CD4-positive, alpha-beta T cell treated with Interleukin-12 subunit alpha and Interleukin-12 subunit beta, for 1 hour (primary cell): ENCODE data around the gene THRA.

Experiments used
- DNase-seq: peaks from one replicate; pipeline ENCODE4 v3.0.0-alpha.2; 2020

THRA gene

DNA sequence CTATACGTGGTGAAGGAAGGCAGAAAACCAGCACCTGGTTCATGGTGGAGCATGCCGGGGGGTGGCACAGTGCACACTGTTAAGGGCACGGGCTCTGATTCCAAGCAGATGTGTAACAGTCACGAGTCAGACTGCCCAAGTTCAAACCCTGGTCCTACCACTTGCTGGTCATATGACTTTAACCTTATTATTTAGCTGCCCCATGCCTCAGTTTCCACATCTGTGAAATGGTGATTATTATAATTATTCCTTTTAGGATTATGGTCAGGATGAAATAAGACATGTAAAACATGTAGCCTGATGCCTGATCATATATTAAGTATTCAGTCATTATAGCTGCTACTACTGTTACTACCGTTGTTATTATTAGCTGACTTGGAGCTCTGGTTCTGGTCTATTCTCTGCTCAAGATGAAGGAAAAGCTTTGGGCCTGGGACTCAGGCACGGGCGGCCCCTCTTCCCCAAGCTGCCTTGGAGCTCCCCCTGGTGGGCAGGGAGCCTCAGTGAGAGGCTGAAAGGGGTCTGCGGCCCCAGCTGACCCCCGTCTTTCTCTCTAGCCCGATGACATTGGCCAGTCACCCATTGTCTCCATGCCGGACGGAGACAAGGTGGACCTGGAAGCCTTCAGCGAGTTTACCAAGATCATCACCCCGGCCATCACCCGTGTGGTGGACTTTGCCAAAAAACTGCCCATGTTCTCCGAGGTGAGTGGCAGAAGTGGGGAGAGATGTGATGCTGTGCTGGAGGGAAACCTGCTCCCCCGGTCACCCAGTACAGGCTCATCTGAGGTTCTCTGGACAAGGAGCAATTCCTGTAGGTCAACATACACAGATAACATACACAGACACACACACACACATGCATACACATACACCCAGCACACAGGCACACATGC lies 23.6 kb downstream of the THRA start:
- peak; percentile 67 for DNase-seq

DNA sequence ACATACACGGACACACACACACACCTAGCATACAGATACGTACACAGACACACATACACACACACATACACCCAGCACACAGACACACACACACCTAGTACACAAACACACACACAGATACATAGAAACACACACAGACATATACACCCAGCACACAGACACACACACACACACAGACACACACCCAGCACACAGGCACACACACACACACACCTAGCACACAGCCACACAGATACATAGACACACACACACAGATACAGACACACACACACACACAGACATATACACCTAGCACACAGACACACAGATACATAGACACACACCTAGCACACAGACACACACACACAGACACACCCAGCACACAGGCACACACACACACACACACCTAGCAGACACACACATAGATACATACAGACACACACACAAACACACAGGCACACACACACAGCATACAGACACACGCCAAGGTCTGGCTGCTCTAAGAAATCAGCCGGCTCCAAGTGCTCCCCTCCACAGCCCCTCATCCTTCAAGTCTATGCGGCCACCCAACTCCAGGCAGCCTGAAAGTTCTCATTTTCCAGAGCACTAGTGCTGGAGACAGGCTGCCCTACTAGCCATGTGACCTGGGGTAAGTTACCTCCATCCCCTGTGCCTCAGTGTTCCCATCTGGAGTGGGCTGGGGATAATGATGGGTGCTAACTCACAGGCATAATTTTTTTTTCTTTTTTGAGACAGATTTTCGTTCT lies 24.5 kb downstream of the THRA start:
- no peak for DNase-seq

DNA sequence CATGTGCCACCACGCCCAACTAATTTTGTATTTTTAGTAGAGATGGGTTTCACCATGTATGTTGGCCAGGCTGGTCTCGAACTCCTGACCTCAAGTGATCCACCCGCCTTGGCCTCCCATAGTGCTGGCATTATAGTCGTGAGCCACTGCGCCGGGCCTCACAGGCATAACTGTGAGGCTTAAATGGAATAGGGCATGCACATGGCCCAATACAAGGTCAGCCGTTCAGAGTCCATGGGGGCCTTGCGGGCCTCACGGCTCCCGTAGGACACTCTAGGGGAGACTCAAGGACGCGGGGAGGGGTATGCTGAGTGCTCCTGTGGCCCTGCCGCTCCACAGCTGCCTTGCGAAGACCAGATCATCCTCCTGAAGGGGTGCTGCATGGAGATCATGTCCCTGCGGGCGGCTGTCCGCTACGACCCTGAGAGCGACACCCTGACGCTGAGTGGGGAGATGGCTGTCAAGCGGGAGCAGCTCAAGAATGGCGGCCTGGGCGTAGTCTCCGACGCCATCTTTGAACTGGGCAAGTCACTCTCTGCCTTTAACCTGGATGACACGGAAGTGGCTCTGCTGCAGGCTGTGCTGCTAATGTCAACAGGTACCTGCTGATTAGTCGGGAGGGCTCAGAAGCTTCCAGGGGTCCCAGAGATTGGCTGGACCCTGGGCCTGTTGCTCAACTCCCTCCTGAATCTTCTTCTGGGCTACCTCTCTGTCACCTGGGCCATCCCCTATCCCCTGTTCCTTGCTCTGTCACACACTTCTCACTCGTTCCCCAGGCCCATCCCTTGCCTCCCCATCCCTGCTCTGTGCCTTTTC lies 25.3 kb downstream of the THRA start:
- no peak for DNase-seq

DNA sequence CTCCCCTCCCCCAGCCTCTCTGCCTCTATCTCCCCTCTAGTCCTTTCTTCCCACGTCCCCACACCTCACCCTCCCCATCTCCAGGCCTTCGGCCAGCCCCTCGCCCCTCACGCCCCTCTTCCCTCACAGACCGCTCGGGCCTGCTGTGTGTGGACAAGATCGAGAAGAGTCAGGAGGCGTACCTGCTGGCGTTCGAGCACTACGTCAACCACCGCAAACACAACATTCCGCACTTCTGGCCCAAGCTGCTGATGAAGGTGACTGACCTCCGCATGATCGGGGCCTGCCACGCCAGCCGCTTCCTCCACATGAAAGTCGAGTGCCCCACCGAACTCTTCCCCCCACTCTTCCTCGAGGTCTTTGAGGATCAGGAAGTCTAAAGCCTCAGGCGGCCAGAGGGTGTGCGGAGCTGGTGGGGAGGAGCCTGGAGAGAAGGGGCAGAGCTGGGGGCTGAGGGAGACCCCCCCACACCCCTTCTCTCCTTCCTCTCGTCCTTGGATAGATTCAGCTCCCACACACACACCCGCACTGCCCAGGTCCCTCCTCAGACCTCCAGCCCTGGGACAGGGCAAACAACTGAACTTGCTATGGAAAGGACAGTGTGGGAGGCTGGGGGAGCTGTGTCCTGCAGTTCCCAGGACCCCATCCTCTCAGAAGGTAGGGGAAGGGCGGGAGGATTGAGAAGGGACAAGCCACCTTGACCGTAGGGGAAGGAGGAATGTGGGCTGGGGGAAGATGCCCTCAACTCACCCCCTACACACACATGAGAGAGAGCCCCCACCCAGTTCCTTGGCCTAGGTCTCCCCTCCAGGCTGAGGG lies 26.5 kb downstream of the THRA start:
- DNase-seq: no peak

DNA sequence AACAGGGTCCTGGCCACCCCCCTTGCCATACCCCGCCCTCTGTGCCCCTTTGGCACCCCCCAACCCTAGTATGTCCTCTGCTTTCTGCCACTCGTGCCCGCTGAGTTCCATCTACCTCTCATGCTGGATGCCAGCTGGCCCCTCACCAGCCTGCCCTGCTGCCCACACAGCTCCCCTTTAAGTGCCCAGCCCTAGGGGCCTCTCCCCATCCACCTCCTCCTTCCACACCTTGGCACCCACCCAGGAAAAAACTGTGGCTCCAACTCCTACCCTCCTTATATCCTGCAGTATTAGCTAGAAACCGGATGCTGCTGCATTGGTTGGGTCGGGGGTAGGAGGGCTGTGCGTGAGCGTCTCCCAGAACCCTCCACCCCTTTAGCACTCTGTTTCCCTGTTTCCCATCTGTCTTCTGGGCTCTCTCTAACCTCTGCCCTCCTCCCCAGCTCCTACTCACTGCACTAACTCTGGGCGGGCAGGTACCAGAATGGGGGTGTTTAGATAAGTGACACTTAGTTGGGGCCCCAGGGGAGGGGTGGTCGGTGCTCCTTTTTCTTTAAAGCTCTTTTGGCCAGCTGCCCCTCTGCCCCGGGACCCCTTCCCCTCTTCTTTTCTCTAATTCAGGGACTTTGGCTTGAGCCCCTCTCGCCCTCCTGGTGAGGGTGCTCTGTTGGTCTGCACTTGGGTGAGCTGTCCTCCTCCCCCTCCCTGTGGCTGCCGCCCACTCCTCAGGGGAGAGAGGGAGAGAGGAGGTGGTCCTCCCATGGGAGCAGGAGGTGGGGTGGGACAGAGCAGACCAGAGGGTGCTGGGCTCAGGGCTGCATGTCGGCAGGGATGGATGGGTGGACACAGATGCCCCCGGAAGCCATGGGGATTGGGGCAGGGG lies 27.7 kb downstream of the THRA start:
- DNase-seq: no peak

DNA sequence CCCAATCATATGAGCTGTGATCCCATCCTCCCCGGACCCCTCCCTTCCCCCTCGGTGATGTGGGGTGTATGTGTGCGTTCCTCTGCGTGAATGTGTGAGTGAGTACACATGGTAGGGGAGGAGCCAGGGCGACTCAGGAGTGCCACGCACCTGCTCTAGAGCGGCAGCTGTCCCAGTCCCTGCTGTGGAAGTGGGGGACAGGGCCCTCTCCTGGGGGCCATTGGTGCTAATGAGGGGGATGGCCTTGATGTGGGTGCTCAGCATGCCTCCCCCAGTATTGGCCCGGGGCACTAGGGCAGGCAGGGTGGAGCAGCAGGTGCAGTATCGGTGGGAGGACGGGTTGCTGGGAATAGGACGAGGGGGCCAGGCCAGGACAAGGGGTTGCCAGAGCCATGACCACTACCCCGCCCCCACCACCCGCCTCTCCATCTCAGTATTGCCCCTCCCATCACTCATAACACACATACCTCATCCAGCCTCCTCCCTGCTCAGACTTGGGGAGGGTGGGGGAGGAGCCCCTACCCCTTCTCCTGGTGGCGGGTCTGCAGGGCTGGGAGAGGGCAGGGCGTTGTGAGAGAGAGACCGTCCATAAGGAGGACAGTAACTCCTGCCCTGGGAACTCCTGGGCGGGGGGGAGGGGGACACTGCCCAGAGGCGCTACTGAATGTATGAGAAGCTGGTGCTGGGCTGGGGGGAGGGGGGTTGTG lies 29.1 kb downstream of the THRA start:
- DNase-seq: no peak

DNA sequence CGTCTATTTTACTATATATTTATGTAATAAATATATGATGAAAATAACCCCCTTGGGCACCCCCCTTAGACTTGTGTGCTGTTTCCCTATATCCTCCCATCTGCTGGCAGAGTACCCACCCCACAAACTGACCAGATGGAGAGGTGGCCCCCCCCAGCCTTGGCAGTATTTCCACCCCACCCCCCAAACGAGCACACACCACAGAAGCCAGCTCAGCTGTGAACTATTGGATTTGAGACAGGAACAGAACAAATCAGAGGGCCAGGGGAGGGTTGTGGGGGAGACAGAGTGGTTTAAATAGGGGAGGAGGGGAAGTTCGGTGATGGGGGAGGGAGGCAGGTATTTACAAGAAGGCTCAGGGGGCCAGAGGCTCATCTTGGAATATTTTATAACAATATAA lies 29.8 kb downstream of the THRA start:
- no peak for DNase-seq

DNA sequence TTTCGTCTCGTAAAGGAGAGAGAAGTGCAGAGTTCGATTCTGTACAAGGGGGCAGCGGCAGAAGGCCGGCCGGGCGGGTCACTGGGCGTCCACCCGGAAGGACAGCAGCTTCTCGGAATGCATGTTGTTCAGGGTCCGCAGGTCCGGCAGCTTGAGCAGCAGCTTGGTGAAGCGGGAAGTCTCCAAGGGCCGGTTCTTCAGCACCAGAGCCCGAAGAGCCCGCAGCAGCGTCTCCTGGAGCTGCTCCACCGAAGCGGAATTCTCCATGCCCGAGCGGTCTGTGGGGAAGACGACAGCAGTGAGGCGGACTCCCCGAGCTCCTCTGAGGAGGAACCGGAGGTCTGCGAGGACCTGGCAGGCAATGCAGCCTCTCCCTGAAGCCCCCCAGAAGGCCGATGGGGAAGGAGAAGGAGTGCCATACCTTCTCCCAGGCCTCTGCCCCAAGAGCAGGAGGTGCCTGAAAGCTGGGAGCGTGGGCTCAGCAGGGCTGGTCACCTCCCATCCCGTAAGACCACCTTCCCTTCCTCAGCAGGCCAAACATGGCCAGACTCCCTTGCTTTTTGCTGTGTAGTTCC lies 30.3 kb downstream of the THRA start:
- no peak for DNase-seq

DNA sequence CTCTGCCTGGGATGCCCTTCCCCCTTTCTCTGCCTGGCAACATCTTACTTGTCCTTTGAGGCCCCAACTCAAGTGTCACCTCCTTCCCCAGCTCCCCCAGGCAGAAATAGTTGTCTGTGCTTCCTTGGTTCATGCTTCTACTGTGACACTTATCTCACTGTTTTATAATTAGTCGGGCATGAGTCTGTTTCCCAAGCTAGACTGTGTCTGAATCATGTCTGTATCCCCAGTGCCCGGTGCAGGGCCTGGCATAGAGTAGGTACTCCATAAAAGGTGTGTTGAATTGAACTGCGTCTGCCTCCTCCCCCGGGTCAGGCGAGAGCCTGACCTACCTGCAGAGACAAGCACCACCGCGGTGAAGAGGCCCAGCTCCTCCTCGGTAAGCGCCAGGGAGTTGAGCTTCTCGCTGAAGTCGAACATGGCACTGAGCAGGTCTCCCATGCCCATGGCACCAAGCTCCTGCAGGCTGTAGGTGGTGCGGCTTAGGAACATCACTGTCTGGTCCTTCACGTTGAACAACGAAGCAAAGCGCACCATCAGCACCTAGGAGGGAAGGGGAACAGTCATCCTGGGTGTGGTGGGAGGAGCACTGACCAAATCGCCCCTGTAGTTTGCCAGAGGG lies 30.9 kb downstream of the THRA start:
- DNase-seq: no peak

DNA sequence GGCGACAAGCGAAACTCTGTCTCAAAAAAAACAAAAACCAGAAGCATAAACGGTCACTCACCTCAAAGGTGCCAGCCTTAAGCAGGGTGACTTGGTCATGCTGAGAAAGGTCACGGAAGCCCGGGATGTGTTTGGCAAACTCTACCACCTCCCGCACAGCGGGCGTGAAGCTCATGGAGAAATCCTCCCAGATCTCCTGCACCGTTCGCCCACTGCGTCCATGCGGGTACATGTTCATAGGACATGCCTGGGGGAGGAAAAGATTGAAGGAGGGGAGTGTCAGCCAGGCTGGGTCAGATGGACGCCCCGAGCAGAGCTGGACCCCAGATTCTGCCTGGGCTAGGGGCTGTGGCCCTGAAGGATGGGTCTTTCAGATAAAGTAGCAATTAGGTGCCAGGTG lies 32.1 kb downstream of the THRA start:
- DNase-seq: no peak

DNA sequence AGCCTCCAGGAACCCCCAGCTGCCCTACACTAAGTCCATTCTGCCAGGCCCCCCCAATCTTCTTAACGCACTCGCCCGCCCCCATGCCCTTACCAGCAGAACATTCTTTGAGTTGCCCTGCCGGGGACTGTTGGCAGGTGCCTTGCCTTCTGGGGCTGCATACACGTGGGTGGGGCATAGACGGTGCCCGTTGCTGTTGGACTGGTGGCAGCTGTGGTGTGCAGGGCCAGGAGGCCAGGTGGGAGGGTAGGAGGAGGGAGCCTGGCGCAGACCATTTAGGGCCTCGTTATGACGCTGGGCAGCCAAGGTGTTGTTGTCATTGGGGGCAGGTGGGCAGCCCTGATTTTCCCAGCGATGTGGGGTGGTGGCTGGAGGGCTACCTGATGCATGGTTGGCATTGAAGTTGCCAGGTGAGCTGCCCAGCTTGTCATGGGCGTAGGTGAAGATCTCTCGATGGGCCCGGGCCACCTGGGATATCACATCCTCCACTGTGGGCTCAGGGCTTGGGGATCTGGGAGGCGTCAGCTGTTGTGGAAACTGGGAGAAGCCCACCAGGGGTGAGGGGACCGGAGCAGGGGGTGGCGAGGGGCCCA lies 32.7 kb downstream of the THRA start:
- DNase-seq: no peak

- DNase-seq: peak; percentile 96
These were observed 33.4 kb downstream of the THRA start for GRCh38 chr17:40095944-40096791.

DNA sequence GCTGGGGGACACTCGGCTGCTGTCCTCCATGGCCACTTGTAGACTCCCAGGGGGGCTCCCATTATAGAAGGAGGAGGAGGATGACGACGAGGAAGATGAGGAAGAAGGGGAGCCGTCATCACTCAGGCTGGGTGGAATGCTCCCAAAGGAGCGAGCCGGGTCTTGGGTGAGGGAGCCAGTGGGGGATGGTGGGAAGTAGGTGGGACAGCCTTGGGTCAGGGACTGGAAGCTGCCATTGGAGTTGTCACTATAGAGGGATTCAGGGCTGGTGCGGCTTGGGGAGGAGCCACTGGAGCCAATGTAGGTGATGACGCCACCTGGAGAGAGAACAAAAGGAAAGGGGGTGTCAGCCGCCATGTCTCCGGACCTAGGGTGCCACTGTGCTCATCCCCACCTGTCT lies 34.3 kb downstream of the THRA start:
- DNase-seq: no peak

- no peak for DNase-seq
These were observed 35.4 kb downstream of the THRA start for GRCh38 chr17:40097931-40098845.

DNA sequence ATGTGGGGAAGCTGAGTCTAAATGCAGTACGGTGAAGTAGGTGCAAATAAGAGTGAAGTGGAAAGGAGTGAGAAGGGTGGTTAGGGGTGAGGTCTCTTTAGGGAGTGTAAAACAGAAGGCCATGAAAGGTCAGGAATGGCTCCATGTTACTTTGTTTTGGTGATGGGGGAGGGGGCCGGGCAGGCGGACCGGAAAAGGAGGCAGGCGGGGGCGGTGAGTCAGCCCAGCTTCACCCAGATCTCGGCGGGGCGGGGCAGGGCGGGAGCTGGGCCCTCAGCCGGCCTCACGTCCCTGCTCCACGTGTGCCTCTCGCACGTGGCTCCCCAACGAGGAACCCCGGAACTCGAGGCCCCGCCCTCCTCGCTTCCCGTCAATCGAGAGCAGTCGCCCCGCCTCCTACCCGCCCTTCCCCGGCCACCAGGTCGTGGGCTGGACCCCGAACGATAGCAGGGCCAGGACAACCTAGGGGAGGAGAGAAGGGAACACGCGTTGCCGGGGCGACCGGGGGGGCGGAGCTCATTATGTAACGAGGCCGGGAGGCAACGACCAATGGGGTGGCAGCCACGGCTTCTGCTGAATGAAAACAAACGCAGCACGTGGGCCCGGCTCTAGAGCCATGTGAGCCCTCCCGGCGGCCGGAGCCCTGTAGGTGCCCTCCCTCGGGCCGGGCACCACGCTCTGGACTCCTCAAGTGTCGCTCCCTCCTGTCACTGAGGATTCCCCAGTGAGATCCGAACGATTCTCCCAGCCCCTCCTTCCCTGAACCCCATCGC lies 36.3 kb downstream of the THRA start:
- peak; percentile 100 for DNase-seq

DNA sequence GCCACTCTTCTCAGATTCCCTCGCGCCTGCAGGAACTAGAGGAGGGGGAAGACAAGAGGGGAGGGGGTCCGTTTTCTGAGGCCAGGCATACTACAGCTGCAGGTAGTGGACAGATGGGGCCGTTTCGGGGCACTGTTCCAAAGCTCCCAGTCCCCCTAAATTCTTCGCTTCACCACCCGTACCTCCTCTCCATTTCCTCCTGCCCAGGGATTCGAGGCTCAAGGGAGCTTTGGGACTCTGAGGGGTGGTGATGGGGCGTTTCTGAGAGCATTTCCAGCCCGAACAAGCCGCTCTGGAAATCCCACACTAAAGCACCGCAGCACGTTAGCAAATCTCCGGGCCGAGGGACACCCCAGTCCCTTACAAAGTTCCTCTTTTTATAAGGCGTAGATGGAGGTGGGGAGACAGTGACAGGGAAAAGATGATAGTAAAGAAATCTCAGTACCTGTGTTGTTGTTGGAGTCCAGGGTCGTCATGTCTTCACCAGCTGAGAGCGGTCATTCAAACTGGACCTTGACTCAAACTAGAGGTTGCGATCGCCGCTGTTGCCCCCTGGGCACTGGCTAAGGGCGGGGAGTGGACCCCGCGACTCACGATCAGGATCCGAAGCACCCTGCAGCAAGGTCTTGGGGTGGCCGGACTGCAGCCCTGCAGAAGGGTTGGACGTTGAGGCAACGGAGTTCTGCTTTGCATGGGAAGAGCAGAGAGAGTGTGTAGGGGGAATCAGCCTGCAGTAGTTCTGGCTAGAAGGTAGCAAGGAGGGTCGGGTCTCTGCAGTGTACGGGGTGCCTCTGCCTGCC lies 37.1 kb downstream of the THRA start:
- DNase-seq: no peak
